DMS79 treated with DMSO at 0.1 percent for 48 hours (cell line): ENCODE measurements around the gene C16orf74.

Experiments used
- DNase-seq: peaks from one replicate; lab custom pipeline; 2025; lab: John Stamatoyannopoulos, UW

Gene C16orf74

DNA sequence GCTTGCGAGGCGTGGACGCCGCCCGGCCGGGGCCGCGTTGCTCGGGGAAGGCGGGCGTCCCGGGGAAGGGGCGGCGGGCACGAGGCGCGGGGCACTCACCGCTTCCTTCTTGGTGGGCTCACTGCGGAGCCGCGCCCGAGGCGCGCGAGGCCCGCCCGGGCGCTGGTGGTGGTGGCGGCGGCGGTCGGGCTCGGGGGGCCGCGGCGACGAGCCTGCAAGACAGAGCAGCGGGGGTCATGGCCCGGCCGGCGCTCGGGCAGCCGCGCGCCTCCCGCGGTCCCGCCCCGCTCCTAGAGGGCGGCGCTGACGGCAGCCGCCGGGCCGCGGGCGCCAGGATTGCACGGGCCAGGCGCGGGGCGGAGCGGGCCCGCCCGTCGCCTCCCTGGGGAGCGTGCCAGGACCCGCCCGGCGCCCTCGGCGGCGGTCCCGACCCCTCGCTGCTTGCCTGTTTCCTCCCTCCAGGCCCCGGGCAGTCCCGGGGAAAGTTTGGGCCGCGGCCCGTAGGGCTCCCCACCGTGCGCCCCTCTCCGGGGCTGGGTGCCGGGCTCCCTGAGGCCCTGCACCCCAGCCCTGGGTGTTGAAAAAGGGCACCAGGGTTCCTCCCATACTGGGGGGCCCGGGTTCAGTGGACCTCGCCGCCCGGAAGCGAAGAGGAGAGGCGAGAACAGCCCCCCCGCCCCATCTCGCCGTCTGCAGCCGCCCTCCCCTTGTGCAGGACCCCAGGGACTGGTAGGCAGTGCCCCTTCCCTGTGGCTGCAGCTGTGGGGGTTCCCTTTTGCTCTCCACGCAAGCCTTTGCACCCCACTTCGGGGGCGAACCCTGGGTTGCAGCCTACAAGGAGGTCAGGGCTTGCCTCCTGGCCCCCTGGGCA, at the start of gene C16orf74:
Gene C16orf74 (minus strand): TSS at position 270 of the 871 bp plus-strand sequence. CDS start 15,879 bp downstream, outside the sequence.
- DNase-seq = no peak

DNA sequence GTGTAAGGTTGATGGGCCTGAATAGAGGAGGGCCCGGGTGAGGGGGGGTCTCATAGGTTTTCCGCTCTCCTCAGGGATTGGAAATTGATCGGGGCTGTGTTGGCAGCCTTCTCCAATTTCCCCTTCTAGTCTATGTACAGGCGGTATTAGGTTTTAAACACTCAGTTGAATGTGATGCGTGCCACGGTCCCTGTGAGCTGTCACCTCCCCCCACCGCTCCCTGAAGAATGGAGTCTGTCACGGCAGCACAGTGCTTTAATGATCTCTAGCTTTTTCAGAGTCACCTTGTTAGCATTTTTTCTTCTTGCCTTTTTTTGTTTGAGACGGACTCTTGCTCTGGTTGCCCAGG, 49.4 kb upstream of the C16orf74 start:
- DNase-seq = no peak

DNA sequence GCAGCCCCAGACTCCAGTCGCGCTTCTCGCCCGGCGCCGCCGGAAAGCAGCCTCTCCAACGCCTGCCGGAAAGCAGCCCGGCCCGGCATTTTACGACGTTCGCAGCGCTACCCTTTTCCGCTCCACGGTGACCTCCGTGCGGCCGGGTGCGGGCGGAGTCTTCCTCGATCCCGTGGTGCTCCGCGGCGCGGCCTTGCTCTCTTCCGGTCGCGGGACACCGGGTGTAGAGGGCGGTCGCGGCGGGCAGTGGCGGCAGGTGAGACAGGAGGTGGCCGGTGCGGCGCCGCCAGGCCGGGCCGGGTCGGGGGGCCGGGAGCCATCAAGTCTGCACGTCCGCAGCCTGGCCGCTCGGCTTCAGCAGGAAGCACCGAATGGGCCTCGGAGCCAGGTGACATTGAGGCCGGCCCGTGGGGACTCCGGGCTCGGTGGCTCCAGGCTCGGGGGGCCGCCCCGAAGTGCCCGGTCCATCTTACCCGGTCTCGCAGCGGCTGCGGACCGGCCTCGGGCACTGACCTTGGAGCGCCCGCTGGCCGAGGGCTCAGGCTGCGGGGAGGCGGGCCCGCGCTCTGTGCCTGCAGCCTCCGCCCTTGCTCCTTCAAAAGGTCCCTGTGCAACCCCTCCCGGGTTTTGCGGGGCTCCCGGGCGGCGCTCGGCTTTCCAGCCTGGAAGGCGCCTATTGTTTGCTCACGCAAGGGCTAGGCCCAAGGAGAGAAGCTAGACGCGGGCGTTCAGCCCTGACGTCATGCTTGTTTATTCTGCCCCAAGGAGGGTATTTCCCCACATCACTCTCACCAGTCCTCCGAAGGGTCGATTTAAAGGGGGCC, 48.8 kb upstream of the C16orf74 start, which contains the start of the genes COX4I1 and EMC8:
Gene COX4I1 (plus strand): TSS at position 199 of the 824 bp plus-strand sequence. CDS start 1,511 bp downstream, outside the sequence.
Gene EMC8 (minus strand): TSS at position 48 of the 824 bp plus-strand sequence. CDS start 249 bp downstream, outside the sequence.
- DNase-seq = peak; percentile 36

GRCh38 chr16:85798901-85799496, 48.1 kb upstream of the C16orf74 start:
- no peak for DNase-seq

- DNase-seq = no peak
These were observed 47.4 kb upstream of the C16orf74 start for GRCh38 chr16:85798283-85798776.

DNA sequence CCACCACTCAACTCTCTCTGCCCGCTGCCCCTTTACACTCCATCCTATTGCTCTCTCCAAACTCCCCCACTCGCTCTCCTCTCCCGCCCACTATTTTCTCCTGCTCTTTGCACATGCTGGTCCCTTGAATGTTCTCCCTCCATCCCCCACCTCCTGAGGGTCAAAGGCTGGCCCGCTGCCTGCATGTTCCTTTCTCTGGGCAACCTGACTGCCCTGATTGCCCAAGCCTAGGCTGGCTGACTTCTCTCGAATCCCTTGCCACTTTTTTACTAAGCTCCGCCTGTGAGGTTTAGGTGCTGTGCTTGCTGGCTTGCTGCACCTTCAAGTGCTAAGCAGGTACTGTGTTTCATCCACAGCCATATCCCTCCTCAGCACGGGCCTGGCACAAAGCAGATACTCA, 45.7 kb upstream of the C16orf74 start:
- no peak for DNase-seq

DNA sequence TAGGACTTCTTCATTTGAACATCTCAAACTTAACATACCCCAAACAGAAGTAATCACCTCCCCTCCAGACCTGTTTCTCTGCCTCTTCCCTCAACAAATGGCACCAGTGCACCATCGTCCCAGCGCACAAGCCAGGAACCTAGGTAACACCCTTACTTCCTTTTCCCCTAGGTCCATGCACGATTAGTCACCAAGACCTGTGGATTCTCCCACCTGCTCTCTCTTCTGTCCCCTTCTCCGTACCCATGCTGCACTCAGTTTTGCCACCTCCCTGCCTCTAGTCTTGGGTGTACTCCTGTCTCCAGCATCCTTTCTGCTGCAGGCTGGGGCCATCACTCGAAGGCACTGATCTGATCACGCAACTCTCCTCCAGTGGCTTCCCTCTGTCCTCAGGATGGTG, 45.3 kb upstream of the C16orf74 start:
- DNase-seq = no peak

GRCh38 chr16:85794696-85795095, 43.8 kb upstream of the C16orf74 start:
- no peak for DNase-seq

- DNase-seq = no peak
These were observed 42.9 kb upstream of the C16orf74 start for GRCh38 chr16:85793662-85794298.

DNA sequence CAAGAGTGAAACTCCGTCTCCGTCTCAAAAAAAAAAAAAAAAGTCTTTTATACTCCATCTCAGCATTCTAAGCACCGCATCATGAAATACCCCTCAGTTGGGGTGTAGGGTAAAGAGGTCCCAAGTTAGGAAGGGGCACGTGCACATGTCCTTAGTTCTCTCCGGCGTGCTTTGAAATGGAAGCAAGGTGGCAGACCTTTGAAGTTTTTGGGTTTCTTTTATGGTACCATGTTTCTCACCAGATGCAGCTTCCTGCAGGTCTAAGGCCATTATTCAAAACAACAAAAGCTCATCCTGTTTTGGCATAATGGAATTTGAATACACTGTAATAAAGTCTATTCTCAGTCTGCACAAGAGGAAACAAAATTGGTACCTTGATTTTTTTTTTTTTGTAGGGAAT, 38.9 kb upstream of the C16orf74 start:
- DNase-seq = no peak

DNA sequence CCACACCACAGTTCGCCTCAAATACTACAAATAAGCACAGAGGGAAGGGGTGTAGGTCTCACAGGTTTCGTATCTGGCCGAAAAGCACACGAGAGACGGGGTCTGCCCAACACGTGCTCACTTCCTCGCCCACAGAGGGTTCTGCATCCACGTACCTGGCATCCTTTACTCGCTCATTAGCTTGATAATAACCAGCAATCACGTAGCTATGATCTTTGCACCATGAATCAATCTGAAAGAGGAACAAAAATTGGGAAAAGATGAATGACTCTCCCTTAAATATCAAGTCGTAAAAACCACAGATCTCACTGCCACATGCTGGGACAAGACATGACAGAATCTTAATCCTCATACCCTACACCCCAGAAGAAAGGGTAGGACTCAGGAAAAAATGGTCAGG, 37.9 kb upstream of the C16orf74 start:
- no peak for DNase-seq

DNA sequence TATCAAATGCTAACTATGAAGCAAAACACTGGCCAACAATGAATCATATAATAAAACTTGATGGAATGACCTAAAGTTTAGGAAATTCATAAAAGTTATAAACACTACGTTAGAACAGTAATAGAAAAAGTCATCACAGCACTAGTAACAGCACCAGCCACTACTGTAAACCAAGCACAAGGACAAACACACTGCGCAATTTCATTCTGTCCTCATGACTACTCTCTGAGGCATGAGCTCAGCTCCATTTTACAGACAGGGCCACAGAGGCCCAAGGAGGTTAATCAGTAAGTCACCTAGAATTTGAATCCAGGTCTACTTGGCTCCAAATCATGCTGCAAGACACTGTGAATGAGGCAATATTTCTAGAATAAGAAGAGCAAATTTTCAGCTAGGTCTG, 35.0 kb upstream of the C16orf74 start:
- DNase-seq = no peak

DNA sequence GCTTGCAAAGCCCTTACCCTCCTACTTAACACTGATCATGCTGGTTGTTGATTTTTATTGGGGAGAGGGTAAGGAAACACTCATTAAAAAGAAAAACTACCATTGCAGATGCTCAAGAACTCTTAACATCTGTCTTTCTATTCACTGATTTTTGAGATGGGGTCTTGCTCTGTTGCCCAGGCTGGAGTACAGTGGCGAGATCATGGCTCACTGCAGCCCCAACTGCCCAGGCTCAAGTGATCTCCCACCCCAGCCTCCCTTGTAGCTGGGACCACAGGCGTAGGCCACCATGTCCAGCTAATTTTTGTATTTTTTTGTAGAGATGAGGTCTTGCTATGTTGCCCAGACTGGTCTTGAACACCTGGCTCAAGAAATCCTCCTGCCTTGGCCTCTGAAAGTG, 33.9 kb upstream of the C16orf74 start:
- DNase-seq = no peak

GRCh38 chr16:85783441-85783840, 32.5 kb upstream of the C16orf74 start:
- no peak for DNase-seq

DNA sequence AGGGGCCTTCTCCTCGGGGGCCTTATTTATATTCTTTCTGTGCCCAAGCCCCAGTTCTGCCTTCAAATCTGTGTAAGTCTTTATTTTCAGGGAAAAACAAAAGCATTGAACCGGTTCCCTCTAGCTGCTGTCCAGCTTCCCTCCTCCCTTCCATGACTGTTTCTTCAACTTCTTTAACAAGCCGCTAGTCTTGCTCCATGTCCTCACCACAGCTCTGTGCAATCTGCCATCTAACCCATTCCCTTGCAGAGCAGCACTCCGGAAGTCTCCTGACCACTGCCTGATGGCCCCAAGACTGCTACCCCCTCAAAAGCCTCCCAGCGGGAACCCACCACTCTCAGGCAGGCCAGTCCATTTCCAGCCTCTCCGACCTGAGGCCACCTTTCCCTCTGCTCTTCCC, 31.6 kb upstream of the C16orf74 start:
- no peak for DNase-seq

- peak; percentile 55 for DNase-seq
These were observed 30.9 kb upstream of the C16orf74 start for GRCh38 chr16:85781695-85782370.

DNA sequence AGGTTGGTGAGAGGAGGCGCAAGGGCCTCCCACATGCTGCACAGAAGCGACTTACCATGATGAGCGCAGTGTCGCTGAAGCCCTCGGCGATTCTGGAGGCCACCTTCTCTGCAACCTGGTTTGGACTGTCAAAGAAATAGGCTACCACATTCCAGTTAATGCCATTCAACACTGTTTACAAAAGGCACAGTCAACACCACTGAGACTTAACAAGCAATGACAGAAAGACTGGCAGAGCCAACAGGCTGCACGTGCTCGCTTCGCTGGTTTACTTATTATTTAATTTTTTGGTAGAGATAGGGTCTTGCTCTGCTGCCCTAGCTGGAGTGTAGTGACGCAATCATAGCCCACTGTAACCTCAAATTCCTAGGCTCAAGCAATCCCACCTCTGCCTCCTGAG, 30.3 kb upstream of the C16orf74 start:
- DNase-seq = no peak

DNA sequence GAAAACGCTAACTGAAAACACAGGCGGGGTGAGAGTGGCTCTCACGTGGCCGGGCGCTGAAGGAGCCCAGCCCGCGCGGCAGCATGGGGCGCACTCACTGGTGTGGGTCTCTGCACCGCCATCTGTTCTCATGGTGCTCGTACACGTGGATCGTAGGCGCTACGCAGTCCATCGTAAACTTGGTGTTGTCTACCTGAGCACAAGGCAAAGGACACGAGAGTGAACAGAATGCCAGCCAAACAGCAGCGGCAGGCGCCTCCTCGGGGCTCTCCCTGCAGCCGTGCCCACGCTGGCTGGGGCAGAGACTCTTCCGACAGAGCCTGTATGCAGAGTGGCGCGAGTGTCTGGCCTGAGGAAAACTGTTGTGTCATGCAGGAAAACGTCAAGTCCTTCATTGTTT, 29.4 kb upstream of the C16orf74 start:
- DNase-seq = no peak

GRCh38 chr16:85778873-85779272, 28.0 kb upstream of the C16orf74 start:
- DNase-seq = no peak

DNA sequence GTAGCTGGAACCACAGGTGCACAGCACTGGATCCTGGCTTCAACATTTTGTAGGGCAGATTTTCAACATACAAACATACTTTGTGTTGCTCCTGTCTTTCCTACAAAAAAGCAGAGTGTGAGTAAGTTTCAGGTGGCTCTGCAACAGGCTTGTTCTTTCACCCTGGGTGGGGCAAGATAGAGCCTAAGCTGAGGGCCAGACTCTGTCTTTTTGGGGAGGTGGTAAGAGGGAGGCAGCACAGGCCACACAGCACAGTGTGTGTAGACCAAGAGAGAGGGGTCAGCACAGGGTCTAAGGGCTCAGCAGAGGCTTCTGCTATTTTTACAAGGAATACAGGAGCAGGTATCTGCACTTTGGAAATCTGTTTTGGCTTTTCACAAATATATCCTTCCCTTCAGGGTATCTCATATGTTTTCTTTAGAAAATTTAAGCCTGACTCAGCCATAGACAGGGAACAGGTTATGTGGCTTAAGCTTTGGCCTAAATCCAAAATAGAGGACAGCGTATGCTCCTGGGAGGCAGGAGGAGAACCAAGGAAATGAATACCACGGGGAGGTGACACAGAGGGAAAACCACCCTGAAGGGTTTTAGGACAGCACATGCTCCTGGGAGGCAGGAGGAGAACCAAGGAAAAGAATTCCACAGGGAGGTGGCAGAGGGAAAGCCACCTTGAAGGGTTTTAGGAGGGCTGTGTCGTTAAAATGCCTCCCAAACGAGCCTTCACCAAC, 26.9 kb upstream of the C16orf74 start:
- no peak for DNase-seq

DNA sequence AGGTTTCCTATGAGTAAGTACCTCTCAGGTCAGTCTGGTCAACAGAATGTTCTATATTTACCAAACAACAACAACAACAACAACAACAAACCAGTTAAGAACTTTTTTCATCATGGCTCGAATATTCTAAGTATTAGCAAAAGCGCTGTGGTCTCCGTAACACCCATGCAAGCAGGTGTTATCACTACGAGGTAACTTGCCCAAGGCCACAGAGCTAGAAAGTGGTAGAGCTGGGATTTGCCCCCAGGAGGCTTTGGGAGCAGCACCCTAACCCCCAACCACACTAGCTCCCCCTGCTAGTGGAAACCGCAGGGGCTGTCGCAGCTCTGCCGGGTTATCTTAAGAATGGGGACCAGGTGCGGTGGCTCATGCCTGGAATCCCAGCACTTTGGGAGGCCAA, 23.9 kb upstream of the C16orf74 start:
- DNase-seq = no peak
